BLaER1 treated with 17β-estradiol and CSF1 and Interleukin-3, amounts not matched to agents 10 nM and 100 nM (cell line): ENCODE measurements around the gene LRRC10B.
A peak's percentile ranks its signal among the peaks of the same experiment; 100 is the strongest.

Experiments used
- H3K27ac ChIP-seq, 11 experiments: shearing (Covaris generic); formaldehyde crosslinking; 2 replicates each; pipeline ENCODE4 v1.8.1; 2022
- H3K27me3 ChIP-seq, 11 experiments: shearing (Covaris generic); formaldehyde crosslinking; 2 replicates each; pipeline ENCODE4 v1.8.1; 2022
- H3K36me3 ChIP-seq, 11 experiments: shearing (Covaris generic); formaldehyde crosslinking; 2 replicates each; pipeline ENCODE4 v1.8.1; 2022
- H3K4me1 ChIP-seq, 10 experiments: shearing (Covaris generic); formaldehyde crosslinking; 2 replicates each; pipeline ENCODE4 v1.8.1; 2022
- H3K4me2 ChIP-seq, 11 experiments: shearing (Covaris generic); formaldehyde crosslinking; 2 replicates each; pipeline ENCODE4 v1.8.1; 2022
- H3K4me3 ChIP-seq, 10 experiments: shearing (Covaris generic); formaldehyde crosslinking; 2 replicates each; pipeline ENCODE4 v1.8.1; 2022
- H3K9ac ChIP-seq, 11 experiments: shearing (Covaris generic); formaldehyde crosslinking; 2 replicates each; pipeline ENCODE4 v1.8.1; 2022
- H3K9me3 ChIP-seq, 11 experiments: shearing (Covaris generic); formaldehyde crosslinking; replicated peaks in 1 of 11; 2 replicates each; pipeline ENCODE4 v1.8.1; 2022
- H4K20me1 ChIP-seq, 11 experiments: shearing (Covaris generic); formaldehyde crosslinking; 2 replicates each; pipeline ENCODE4 v1.8.1; 2022
- Cebpa-rat ChIP-seq, 11 experiments: shearing (Covaris generic); IDR thresholded peaks; 2 replicates each; pipeline ENCODE4 v1.8.1; 2022

LRRC10B gene

DNA sequence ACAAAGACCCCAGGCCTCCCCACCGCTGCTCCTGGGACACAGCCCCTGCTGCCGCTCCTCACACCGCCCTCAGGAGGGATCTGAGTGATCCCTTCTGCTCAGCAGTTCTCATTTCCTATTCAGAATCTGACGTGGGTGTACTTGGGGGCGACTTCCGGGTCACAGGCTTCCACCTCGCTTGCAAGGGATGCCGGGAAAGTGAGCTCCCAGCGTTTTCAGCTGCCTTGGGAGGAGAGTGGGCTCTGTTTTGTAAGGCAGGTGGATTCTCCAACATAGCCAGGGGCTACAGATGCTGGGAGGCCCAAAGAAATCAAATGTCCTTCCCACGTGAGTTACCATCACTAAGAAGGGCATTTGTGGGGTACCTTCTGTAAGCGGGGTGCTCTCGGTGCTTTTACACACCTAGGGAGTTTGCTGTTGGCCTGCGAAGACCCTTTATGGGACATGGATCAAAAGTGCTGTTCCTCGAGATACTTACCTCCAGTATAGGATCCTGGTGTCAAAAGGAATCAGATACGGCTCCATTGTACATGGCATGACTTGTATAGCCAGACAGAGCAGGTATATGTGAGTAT is 9.7 kb upstream of the LRRC10B start:
- TF ChIP-seq Cebpa-rat (IDR thresholded peaks at IDR 0.05), result no peak
- Histone ChIP-seq H3K4me3 (no peak overlapping the region), H3K4me1 (peaks cover 0 to 21% (median 5%) of the 10 kb centered on the region in 10 experiments; a peak in 7 of 20 replicates), H3K27ac (no peak overlapping the region), H4K20me1 (no peaks in the 10 kb centered on the region; a peak in 1 of 22 replicates), H3K27me3 (no peaks in the 10 kb centered on the region), H3K4me2 (peak overlapping the region in 3 of 11 experiments; percentile 35 to 55 (median 41); a peak in 4 of 22 replicates), H3K9me3 (no peaks in the 10 kb centered on the region), H3K9ac (no peak overlapping the region), H3K36me3 (no peaks in the 10 kb centered on the region)

DNA sequence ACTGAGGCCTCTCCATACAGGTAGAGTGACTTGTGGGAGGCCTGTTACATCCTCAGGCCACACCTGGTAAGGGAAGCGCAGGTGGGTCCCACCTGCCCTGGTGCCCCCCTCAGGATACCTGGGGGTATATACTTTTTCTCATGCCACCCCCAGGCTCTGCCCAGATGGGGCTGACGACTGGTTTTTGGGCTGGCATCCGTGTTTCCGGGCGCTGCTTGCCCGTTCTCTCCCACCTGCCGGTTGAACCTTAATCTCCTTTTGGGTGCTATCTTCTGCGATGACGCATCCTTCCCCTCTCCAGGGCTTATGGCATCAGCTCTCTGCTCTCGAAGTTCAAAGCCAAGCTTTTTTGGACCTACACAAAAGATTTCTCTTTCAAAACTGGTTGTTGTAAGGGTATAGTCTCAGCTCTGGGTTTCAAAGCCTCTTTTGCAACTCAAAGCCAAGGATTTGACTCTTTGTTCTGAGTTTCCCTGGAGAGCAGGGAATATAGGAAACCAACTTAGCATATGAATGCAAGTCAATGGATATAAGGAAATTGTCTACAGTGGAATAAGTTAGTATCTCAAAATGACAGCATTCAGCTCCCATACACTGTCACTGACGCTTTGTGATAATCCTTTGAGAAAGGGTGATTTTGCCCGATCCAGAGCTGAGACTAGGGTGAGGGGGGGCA is 8.6 kb upstream of the LRRC10B start:
- Histone ChIP-seq H3K4me1 (peaks cover 0 to 21% (median 5%) of the 10 kb centered on the region in 10 experiments; a peak in 7 of 20 replicates), H3K27ac (no peak overlapping the region), H3K4me3 (no peak overlapping the region), H3K4me2 (no peak overlapping the region), H3K9ac (no peak overlapping the region), H4K20me1 (no peaks in the 10 kb centered on the region; a peak in 2 of 22 replicates), H3K27me3 (peaks cover 0 to 5% (median under 1%) of the 10 kb centered on the region in 11 experiments; a peak in 8 of 22 replicates), H3K9me3 (no peaks in the 10 kb centered on the region), H3K36me3 (no peaks in the 10 kb centered on the region)
- TF ChIP-seq Cebpa-rat (IDR thresholded peaks at IDR 0.05), result no peak

DNA sequence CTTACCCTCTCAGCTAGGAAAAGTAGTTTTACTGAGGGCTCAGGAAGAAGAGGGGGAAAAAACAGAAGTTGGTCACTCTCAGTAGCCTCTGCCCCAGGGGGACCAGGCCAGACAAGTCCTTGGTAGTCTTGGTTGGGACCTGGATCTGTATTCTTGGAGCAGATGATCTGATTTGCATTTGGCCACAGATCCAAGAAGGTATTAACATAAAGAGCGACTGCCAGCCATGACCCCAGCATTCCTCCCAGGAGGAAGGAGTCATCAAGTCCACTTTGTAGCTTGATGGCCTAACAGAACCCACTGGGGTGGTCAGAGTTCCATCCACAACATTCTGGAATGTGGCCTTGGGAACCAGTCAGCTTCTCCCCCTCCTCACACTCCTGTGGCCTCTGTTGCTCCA is 6.0 kb upstream of the LRRC10B start:
- no peaks in the 10 kb centered on the region for H3K36me3 ChIP-seq
- peaks cover 0 to 21% (median 3%) of the 10 kb centered on the region in 10 experiments; a peak in 9 of 20 replicates for H3K4me1 ChIP-seq
- H3K4me2 ChIP-seq, result no peak overlapping the region
- H4K20me1 ChIP-seq, result peaks cover 0 to 16% (median 4%) of the 10 kb centered on the region in 11 experiments; a peak in 9 of 22 replicates
- H3K9ac ChIP-seq, result no peak overlapping the region
- peaks cover 21 to 30% (median 27%) of the 10 kb centered on the region in 11 experiments for H3K27me3 ChIP-seq
- no peaks in the 10 kb centered on the region for H3K9me3 ChIP-seq
- TF ChIP-seq Cebpa-rat (IDR thresholded peaks at IDR 0.05), result no peak
- H3K27ac ChIP-seq, result no peak overlapping the region
- no peak overlapping the region for H3K4me3 ChIP-seq

DNA sequence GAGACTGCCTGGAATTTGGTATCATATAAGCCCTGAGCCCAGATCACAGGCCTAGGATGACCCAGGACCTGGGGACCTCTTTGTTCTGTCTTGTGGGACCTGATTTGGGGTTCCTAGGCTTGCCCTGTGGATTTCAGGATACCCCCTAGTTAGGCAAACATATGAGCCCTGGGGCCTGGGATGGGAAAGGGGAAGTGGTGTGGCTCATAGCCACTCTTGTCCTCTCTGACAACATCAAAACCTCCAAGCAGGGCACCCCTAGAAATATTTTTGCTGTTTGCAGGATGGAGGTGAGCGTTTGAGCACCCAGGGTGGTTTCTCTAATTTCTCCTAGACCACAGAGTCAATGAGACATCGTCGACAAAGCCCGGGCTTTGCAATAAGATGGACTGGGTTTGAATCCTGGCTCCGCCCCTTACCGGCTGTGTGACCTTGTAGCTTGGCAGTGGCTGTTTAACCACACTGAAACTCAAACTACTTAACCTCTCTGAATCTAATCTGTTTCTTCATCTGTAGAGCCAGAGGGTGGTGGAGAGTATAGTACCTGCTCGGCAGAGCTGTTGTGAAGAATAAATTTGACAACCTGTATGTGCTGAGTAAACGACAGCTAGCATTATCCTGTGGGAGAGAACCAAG is 5.3 kb upstream of the LRRC10B start:
- Histone ChIP-seq H3K36me3 (no peaks in the 10 kb centered on the region), H3K9me3 (no peaks in the 10 kb centered on the region), H3K9ac (no peak overlapping the region), H3K27ac (no peak overlapping the region), H3K4me1 (peaks cover 6 to 25% (median 10%) of the 10 kb centered on the region in 10 experiments; a peak in 17 of 20 replicates), H3K27me3 (peaks cover 28 to 38% (median 34%) of the 10 kb centered on the region in 11 experiments), H4K20me1 (peaks cover 0 to 23% (median 10%) of the 10 kb centered on the region in 11 experiments; a peak in 10 of 22 replicates), H3K4me2 (0 out of 22 replicates have a peak overlapping the region, but pooled peaks of 1 of the 11 experiments have one; percentile 6), H3K4me3 (no peak overlapping the region)
- TF ChIP-seq Cebpa-rat (IDR thresholded peaks at IDR 0.05), result no peak

DNA sequence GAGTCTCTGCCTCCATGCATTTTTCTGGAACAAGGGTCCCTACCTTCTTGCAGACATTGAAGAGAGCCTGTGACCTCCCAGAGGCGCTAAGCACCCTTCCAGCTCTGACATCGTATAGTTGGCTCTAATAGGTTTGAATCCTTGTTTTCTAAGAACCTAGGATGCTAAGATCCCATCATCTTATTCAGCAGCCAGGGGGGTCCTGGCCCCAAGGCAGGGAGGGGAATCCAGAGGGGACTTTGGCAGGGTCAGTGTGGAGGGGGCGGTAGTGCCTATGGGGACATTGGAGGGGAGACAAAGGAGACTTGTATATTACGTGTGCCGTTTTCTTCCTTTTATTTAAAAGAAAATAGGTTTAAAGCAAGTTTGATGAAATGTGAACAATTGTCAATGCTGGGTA is 3.4 kb upstream of the LRRC10B start:
- Histone ChIP-seq H3K9me3 (no peaks in the 10 kb centered on the region), H3K9ac (no peak overlapping the region), H3K4me2 (no peak overlapping the region), H3K27me3 (peaks cover 43 to 56% (median 53%) of the 10 kb centered on the region in 11 experiments), H3K4me1 (peaks cover 11 to 31% (median 19%) of the 10 kb centered on the region in 10 experiments), H3K27ac (no peak overlapping the region), H4K20me1 (peaks cover 0 to 33% (median 12%) of the 10 kb centered on the region in 11 experiments; a peak in 11 of 22 replicates), H3K4me3 (no peak overlapping the region), H3K36me3 (no peaks in the 10 kb centered on the region)
- TF ChIP-seq Cebpa-rat (IDR thresholded peaks at IDR 0.05), result no peak

DNA sequence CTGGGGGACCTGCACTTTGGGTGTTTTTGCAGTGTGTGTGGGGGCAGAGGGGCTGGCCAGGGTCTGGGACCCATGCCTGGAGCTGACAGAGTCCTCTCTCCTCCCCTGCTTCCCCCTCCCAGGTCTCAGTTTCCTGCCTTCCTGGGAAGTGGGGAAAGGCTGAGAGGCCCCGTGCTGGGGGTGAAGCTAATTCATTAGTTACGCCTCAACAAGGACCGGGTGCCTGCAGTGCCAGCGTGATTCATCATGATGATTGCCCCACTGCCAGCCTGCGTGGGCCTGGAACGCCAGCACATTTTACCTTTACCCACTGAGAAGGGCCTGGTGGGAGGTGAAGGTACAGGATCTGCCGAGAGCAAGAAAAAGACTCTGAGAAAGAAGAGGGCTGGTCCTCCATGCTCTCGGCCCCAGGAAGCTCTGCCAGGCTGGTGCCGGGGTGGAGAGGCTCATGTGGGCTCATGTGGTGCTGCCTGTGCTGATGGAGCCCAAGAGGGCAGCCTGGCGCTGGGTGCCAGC is 2.9 kb upstream of the LRRC10B start:
- Histone ChIP-seq H3K9ac (no peak overlapping the region), H3K36me3 (no peaks in the 10 kb centered on the region), H4K20me1 (peaks cover 0 to 38% (median 18%) of the 10 kb centered on the region in 11 experiments; a peak in 11 of 22 replicates), H3K4me3 (no peak overlapping the region), H3K27me3 (peaks cover 49 to 62% (median 57%) of the 10 kb centered on the region in 11 experiments), H3K9me3 (no peaks in the 10 kb centered on the region), H3K4me1 (peaks cover 14 to 37% (median 25%) of the 10 kb centered on the region in 10 experiments), H3K4me2 (no peak overlapping the region), H3K27ac (no peak overlapping the region)
- no peak for TF ChIP-seq Cebpa-rat (IDR thresholded peaks at IDR 0.05)

DNA sequence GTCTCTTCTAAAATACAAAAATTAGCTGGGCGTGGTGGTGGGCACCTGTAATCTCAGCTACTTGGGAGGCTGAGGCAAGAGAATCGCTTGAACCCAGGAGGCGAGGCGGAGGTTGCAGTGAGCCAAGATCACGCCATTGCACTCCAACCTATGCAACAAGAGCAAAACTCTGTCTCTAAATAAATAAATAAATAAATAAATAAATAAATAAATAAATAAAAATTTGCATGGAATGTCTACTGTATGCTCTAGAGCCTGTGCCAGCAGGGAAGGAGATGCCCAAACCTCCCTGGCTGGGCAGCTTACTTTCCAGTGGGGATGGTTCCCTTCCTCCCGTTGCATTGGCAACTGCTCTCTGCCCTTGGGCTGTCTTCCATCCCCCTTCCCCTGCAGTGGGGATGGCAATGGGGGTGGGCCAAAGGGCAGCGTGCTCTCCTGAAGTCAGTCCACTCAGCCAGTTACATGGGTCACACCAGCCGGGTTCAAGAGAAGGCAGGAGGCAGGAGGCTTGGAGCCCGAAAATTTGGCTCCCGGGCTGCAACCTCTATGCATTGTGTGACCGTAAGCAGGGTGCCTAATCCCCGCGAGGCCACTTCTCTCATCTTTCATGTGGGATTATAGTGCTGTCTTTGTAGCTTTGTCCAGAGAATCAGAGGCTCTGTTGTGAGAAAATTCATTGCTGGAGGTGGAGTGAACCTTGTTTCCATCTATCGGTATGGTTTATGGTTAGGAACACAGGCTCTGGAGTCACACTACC is 1.4 kb upstream of the LRRC10B start:
- H3K27ac ChIP-seq, result no peak overlapping the region
- H3K9ac ChIP-seq, result no peak overlapping the region
- H3K36me3 ChIP-seq, result no peaks in the 10 kb centered on the region
- no peaks in the 10 kb centered on the region for H3K9me3 ChIP-seq
- H3K27me3 ChIP-seq, result peaks cover 57 to 68% (median 60%) of the 10 kb centered on the region in 11 experiments
- peaks cover 25 to 51% (median 40%) of the 10 kb centered on the region in 10 experiments for H3K4me1 ChIP-seq
- peaks cover 0 to 43% (median 18%) of the 10 kb centered on the region in 11 experiments; a peak in 11 of 22 replicates for H4K20me1 ChIP-seq
- TF ChIP-seq Cebpa-rat (IDR thresholded peaks at IDR 0.05), result no peak
- no peak overlapping the region for H3K4me3 ChIP-seq
- peak overlapping the region in 1 of 11 experiments; percentile 96; a peak in 1 of 22 replicates for H3K4me2 ChIP-seq
